ENCODE measurements around the gene ATP6V0C.

Gene ATP6V0C

DNA sequence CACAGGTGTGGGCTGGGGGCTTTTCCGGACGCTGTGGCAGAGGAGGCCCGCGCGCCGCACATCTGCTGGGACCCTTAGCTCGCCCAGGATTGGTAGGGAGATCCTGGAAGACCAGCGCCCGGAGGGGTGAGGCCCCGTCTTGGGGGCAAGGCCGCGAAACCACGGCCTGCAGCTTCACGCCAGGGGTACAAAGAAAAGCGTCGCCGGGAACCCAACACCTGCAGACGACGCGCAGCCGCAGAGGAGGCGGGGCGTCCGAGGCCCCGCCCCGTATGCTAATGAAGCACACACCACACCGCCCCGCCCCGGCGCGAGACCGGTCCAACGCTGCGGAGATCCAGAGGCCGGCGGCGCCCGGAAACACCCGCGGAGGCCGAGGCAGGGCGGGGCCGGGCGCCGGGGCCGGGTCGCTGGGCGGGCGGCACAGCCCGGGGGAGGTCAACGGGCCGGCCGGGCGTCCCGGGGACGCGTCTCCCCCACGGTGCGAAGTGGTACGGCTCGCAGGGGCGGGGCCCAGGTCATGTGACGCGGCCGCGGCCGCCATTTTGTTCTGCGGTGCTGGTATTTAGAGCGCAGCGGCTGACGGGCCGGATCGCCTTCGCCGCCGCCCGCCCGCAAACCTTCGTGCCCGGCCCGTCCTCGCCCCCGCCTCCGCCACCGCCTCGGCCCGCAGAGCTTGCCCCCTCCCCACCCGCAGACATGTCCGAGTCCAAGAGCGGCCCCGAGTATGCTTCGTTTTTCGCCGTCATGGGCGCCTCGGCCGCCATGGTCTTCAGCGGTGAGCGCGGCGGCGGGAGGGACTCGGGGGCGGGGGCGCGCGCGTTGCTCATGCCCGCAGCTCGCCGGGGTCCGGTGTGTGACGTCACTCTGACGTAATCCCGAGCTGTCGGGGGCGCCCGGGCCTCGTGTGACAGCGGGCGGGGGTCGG is at the start of gene ATP6V0C:
TSS of gene ATP6V0C (plus strand) at position 548 of the 928 bp plus-strand sequence. CDS start at position 700, 152 bp downstream.
- peak; percentile 94 for DNase-seq

DNA sequence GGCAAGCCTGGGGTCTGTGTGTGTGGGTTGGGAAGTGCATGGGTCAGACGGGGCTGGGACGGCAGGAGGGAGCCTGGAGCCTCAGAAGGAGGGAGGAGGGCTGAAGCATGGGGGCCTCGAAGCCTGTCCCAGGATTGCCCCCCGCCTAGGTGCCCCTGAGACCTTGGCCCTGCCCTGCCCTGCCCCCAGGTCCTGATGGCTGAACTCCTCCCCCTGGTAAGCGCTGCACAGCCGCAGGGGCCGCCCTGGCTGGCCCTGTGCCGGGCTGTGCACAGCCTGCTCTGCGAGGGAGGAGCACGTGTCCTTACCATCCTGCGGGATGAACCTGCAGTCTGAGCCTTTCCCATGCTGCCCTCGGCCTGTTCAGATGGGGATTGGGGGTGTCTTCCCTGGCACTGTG is 49.4 kb upstream of the ATP6V0C start:
- no peak for DNase-seq

DNA sequence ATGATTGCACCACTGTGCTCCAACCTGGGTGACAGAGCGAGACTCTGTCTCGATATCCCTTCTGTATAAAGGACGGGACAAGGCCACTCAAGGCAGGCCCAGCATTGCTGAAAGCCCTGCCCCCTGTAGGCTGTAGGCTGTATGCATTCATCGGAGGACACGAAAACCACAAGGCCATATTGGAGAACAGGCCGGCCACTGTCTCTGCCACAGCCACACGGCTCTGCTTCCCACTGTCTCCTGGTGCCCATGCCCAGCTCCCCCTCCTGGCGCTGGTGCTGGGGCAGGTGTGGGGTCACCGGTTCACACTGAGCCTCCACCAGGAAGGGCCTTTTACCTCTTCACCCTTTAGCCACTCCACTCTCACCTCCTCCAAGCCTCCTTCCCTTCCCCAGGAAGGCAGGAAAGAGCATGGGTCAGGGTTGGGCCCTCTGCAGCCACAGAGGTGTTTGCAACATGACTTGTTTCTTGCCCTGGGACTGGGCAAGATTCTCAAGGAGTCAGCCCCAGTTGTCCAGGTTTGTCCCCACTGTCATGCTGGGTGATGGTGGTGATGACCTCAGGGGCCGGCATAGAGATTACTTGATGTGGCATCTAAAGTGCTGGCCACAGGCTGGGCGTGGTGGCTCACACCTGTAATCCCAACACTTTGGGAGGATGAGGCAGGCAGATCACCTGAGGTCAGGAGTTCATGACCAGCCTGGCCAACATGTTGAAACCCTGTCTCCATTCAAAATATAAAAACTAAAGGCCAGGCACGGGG is 47.9 kb upstream of the ATP6V0C start:
- no peak for DNase-seq

DNA sequence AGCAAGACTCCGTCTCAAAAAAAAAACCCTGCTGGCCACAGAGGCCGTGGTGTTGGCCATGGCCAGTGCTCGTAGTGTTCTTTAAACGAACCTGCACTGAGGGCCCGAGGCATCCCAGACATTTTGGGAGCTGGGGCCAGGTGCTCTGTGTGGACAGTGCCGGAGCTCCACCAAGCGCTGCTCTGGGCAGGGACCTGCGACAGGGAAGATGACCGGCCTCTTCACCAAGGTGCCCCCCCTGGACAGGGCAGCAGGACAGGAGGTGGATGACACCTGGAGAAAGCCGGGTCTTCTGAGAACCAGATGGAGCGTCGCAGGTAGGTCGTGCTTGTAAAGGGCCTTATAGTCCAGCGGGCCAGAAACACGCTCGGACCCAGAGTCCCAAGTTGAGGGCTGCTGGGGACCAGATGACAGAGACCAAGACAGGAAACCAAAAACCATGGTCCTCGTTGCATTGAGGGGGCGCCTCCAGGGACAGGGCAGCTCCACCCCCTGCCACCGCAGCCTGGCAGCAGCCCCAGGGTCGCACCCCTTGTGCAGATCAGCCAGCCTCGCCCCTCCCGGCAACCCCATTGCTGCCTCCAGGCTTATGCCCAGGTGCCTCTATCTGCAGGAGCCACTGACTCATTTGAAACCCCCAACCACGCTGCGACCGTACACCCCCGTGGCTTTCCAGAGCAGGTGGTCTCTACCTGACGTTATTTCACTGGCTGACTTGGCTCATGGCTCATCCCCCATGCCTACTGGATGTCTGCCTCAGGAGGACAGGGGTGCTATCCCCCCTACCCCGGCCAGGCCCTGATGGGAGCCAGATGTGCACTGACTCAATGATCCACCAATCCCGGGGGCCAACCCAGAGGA is 46.9 kb upstream of the ATP6V0C start:
- no peak for DNase-seq

DNA sequence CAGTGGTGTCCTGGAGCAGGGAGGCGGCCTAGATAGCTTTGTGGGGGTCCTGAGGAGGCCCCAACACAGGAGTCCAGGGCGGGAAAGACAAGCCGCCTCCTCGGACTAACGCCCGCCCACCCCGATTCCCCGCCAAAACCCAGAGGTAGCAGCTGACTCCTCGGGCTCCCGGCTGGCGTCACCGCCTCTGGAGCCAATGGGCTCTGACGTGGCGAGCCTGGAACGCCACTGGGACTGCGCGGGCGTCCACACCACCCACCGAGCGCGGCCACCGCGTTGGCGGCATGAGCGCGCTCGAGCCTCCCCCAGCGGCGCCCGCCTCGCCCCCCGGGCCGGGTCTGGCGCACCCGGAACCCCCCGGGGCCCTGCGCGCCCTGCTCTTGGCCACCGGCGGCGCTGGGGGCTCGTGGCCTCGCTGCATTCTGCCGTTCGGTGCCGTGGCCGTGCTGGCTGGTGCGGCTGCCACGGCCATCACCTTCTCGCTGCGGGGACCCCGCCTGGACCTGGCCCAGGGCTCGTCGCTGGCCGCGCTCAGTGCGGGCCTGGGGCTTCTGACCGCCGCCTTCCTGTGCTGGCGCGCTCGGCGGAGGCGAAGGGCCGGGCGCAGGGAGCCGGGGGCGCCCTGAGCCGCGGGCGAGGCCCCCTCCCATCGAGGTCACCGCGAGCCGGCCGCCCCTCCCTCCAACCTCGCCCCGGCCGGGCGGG is 46.1 kb upstream of the ATP6V0C start:
- peak; percentile 77 for DNase-seq

DNA sequence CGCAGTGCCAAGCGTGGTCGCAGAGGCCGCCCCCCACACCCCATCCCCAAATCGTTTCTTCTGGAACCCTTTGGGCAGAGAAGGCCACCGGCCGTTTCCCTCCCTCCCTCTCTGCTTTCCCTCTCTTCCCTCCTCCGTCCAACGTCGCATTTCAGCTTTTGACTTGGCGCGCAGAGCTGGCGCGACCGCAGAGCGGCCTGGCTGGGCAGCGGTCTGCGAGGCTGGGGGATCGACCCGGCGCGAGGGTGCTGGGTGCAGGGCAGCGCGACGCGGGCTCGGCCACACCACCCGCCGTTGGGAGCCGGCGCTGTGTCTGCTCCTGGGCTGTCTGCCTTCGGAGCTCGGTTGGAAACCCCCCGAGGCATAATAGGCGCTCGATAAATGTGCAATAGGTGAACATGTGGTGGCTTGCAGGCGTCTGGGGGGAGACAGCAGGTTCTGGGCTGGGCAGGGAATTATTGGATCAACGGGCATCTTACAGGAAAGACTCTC is 45.5 kb upstream of the ATP6V0C start:
- DNase-seq = no peak

DNA sequence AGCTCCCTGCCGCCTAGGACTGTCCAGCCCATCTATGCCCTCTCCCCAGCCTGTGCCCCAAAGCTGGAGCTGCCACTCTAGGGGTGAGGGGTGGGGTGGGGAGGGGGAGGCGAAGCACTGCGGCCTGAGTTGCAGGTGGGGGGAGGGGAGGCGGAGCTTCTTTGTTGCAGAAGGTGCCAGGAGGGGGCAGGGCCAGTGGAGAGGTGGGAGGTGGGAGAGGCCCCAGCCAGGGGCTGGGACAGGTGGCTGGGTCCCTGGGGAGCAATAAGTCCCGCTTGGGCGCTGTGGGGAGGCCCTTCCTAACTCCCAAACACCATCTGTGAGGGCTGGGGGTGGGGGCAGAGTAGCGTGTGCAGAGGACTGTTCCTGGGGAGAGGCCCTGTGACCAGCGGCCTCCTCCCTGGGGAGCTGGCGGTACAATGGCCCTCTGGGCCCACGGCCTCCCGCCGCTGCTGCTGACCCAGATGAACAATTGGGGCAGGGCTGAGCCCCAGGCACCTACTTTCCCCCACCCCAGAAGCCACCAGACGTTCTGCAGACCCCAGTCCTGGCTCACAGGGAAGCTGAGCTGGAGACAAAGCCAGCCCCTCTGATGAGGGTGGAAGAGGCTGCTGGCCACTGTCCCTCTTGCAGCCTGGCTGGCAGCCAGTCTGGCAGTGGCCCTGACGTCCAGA is 44.9 kb upstream of the ATP6V0C start:
- DNase-seq = no peak

DNA sequence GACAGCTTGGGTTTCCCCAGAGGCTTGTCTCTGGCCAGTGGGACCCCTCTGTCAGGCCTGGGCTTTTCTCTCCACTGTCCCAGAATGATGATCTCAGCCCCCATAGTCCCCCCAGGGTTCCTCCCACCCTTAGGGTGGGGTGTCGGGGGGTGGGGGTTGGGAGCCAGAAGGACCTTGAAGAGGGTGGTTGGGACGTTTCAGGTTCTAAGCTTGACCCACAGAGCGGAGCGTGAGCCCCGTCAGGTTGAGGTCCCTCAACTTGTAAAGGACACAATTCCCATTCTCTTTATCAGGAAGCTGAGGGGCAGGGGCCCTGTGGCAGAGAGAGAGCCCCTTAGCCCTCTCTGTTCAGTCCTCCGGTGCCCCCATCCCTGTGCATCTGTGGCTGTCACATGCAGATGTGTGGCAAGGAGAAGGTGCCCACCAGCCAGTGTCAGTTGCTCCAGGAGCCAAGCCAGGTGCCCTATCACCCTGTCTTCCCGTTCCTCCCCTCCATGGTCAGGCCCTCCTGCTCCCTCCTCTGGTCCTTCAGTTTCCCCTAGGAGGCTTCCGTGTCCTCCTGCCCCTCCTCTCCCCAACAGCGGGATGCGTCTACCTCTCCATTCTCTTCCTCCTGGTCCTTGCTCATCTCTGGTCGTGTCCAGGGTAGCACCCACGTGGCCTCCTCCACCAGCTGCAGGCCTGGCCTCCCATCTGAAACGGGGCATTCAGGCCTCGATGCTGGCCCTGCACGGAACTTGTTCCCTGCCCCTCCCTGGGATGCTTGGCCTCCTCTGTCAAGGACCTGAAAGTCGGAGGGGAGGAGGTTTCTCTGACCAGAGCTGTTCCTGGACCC is 44.1 kb upstream of the ATP6V0C start:
- DNase-seq = no peak

DNA sequence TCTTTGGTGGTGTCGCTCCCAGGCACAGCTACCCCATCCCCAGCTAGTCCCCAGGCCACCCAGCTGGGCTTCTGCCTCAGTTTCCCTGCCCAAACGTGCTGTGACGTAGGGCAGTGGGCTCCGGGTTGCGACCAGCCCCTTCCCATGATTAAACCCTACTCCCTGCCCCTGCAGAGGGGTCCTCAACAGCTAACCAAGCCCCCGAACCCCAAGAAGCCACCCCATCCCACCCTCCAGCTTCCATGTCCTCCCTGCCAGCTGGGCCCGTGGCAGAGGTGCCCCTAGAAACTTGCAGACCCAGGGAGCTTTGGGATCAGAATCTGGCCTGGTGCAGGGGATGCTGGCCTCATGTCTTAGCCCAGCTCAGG is 43.5 kb upstream of the ATP6V0C start:
- no peak for DNase-seq

DNA sequence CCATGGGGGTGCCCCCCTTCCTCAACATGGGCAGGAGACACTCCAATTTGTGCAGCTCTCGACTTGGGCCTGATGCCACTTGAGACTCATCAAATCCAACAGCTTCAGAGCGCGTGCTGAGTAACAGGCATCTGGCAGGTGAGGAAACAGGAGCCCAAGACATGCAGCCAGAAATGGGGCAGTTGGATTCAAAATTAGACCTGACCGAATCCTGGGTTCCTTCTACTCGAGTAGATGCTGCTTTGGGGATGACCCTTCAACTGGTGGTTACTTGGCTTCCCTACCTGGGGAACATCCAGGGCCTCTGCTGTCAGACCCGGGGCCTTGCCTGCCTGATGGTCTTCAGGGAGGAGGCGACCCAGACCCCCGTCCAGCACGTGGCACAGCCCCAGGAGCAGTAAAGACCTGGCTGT is 43.1 kb upstream of the ATP6V0C start:
- no peak for DNase-seq

DNA sequence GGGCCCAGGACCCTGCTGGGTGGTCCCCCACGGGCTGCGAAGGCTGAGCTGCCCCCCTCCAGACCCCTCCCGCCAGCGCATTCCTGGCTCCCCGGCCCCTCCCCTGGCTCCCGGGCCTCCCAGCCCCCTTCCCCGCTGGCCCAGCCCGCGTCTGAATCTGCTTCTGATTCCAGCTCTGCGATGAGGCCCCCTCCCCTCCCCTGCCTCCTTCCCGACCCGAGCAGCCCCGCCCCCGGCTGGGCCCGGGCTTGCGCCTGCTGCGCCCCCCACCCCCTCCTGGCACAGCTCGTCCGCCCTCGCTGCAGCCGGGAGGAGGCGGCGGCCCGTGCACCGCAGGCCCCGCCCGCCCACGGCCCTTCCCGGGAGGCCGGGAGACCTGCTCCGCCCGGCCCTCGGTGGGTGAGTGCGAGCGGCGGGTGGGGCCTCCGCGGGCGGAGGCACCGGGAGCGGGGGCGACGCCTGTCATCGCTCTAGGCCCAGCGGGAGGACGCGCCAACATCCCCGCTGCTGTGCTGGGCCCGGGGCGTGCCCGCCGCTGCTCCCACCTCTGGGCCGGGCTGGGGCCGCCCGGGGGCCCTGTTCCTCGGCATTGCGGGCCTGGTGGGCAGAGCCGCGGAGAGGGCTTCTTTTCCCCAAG is 42.6 kb upstream of the ATP6V0C start, which contains the start of gene NTN3:
TSS of gene NTN3 (plus strand) at position 282 of the 637 bp plus-strand sequence. CDS start 405 bp downstream, outside the sequence.
- peak; percentile 70 for DNase-seq

DNA sequence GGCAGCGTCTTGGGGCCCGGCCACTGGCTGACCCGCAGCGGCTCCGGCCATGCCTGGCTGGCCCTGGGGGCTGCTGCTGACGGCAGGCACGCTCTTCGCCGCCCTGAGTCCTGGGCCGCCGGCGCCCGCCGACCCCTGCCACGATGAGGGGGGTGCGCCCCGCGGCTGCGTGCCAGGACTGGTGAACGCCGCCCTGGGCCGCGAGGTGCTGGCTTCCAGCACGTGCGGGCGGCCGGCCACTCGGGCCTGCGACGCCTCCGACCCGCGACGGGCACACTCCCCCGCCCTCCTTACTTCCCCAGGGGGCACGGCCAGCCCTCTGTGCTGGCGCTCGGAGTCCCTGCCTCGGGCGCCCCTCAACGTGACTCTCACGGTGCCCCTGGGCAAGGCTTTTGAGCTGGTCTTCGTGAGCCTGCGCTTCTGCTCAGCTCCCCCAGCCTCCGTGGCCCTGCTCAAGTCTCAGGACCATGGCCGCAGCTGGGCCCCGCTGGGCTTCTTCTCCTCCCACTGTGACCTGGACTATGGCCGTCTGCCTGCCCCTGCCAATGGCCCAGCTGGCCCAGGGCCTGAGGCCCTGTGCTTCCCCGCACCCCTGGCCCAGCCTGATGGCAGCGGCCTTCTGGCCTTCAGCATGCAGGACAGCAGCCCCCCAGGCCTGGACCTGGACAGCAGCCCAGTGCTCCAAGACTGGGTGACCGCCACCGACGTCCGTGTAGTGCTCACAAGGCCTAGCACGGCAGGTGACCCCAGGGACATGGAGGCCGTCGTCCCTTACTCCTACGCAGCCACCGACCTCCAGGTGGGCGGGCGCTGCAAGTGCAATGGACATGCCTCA is 41.9 kb upstream of the ATP6V0C start:
- DNase-seq = no peak

DNA sequence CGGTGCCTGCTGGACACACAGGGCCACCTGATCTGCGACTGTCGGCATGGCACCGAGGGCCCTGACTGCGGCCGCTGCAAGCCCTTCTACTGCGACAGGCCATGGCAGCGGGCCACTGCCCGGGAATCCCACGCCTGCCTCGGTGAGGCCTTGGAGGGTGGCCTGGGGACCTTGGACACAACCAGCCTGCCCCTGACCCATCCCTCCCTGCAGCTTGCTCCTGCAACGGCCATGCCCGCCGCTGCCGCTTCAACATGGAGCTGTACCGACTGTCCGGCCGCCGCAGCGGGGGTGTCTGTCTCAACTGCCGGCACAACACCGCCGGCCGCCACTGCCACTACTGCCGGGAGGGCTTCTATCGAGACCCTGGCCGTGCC is 41.3 kb upstream of the ATP6V0C start:
- no peak for DNase-seq

DNA sequence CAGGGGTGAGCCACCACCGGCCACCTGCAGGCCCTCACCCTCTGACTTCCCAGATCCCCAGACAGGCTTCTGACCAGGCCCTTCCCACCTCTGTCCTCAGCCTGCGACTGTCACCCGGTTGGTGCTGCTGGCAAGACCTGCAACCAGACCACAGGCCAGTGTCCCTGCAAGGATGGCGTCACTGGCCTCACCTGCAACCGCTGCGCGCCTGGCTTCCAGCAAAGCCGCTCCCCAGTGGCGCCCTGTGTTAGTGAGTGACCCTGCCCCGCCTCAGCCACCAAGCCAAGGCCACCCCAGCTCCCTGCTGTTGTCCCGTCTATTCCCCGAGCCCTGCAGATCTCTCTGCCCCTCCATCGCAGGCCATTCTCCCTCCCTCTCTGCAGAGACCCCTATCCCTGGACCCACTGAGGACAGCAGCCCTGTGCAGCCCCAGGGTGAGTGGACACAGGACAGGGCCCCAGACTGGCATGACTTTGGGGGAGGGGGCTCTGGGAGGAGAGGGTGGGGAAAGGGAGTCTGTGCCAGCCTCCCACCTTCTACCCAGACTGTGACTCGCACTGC is 40.8 kb upstream of the ATP6V0C start:
- DNase-seq = no peak

DNA sequence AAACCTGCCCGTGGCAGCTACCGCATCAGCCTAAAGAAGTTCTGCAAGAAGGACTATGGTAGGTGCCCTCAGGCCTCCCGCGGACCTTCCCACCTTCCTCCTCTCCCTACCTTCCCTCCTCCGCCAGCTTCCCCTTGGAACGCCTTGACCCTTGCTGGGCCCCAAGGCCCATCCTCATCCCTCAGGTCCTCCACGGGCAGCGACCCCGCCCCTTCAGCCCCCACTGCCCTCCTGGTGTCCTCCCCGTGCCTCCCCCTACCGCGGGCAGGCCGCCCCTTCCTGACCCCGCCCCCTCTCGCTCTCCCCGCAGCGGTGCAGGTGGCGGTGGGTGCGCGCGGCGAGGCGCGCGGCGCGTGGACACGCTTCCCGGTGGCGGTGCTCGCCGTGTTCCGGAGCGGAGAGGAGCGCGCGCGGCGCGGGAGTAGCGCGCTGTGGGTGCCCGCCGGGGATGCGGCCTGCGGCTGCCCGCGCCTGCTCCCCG is 40.3 kb upstream of the ATP6V0C start:
- no peak for DNase-seq

DNA sequence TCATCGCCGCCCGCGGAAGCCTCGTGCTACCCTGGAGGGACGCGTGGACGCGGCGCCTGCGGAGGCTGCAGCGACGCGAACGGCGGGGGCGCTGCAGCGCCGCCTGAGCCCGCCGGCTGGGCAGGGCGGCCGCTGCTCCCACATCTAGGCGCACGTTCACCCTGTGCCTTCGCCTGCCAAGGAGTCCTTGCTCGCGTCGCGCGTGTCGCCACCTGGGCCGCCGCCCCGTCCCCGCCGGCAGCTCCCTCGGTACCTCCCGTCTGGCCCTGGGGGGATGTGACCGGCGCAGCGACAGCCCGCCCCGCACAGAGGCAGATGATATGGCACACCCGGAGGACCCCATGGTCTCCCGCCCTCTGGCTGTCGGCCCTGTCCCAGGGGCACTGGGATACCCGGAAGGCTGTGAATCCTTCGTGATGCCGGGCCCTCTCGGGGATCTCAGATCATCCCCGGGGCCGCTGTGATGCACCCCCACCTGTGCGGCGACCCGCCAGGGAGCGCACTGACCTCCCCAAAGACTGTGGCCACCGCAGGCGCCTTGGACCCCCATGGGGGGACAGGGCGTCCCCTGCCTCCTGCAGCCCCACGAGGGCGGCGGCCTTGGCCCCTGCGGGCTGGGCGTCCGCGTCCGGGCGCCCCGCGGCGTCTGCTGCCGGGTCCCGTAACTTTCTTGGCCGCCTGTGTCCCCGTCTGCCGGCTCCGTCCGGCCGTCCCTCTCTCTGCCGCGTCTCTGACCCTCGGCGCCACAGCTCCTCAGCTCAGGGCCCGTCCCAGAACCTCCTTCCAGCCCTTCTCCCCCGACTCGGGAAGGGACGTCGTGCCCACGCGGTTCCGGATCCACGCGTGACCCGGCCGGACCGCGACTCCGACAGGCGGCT is 39.5 kb upstream of the ATP6V0C start:
- peak; percentile 71 for DNase-seq

DNA sequence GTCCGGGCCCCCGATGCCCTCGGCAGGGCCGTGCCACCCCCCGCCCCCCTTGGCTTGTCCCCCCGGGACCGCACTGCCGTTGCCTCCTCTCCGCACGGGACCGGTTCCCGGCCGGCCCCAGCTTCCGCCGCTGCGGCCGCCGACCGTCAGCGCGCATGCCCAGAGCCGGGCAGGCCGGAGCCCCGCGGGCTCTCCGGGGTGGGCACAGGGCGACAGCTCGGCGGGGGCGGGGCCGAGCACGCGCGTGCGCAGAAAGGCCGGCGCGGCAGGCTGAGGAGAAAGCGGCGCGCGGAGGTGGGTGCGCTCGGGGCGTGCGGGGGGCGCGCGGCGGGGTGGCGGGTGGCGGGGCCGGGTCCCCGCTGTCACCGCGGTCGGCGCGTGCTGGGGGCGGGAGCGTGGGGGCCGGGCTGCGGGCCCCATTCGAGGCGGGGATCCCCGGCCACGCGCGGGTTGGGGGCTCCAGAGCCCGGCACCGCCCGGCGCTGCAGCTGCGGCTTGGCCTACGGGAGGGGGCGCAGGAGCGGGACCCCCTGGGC is 38.8 kb upstream of the ATP6V0C start, which contains the start of gene TBC1D24:
TSS of gene TBC1D24 (plus strand) at position 251 of the 536 bp plus-strand sequence. CDS start 21,022 bp downstream, outside the sequence.
- DNase-seq = peak; percentile 92

All from islet precursor cell (in vitro differentiated cells).